IMR-90 (cell line): ENCODE results near the gene ATXN1. TPM values are rescaled to one million over a fixed set of nuclear protein-coding genes. Genes with fewer than 3 reads are reported as not detected.

Source experiments
- ATAC-seq: fragments of 200-7000 bp; cut with Tn5 transposase; 2 replicates; pipeline ENCODE4 v1.9.1; 2020; ENCODE audit warnings: low read depth, mild to moderate bottlenecking, moderate library complexity
- BruUV-seq: library from RNA; stranded (reverse); fragments of 400-500 nt; replicated peaks from 2 replicates; lab custom pipeline; 2021; lab: Mats Ljungman, UMichigan
- CTCF ChIA-PET: fragments of 300-600 bp; formaldehyde crosslinking; extraction: SDS; loops from one replicate; lab custom pipeline; 2021; ENCODE audit warnings: antibody characterized with exemption; lab: Yijun Ruan, JAX
- POLR2A ChIA-PET: fragments of 300-600 bp; sonication (Branson Sonifier 250); formaldehyde crosslinking; loops from one replicate; lab custom pipeline; 2022; ENCODE audit warnings: antibody characterized with exemption; ENCODE audit not compliant: unreplicated experiment; lab: Charles Lee
- DNase-seq: peaks from one replicate; pipeline ENCODE4 v3.0.0; 2013
- H2AFZ ChIP-seq: replicated peaks from 2 replicates; pipeline ENCODE3; 2013; ENCODE audit warnings: low read length, mild to moderate bottlenecking; ENCODE audit not compliant: poor library complexity
- H2AK5ac ChIP-seq: 2 replicates; pipeline ENCODE4 v1.6.1; 2013; ENCODE audit warnings: low read depth, low read length, inconsistent platforms
- H2AK9ac ChIP-seq: replicated peaks from 2 replicates; pipeline ENCODE3; 2013; ENCODE audit warnings: mild to moderate bottlenecking, low read depth, low read length, moderate library complexity; ENCODE audit not compliant: poor library complexity
- H2BK120ac ChIP-seq: 2 replicates; pipeline ENCODE4 v1.6.1; 2013; ENCODE audit warnings: low read depth, low read length, inconsistent platforms
- H2BK15ac ChIP-seq: 3 replicates; pipeline ENCODE4 v1.6.1; 2013; ENCODE audit warnings: low read depth, low read length, inconsistent platforms
- H2BK20ac ChIP-seq: 2 replicates; pipeline ENCODE4 v1.6.1; 2013; ENCODE audit warnings: low read depth, mild to moderate bottlenecking, inconsistent platforms, low read length, moderate library complexity
- H2BK5ac ChIP-seq: 2 replicates; pipeline ENCODE4 v1.6.1; 2013; ENCODE audit warnings: mild to moderate bottlenecking, low read depth, low read length, inconsistent platforms; ENCODE audit not compliant: poor library complexity, severe bottlenecking
- H3K14ac ChIP-seq: replicated peaks from 2 replicates; pipeline ENCODE4 v1.6.1; 2013; ENCODE audit warnings: low read depth, low read length, inconsistent platforms
- H3K18ac ChIP-seq: 2 replicates; pipeline ENCODE4 v1.6.1; 2013; ENCODE audit warnings: low read depth, low read length, control low read depth
- H3K23ac ChIP-seq: 2 replicates; pipeline ENCODE4 v1.6.1; 2013; ENCODE audit warnings: low read depth, low read length, inconsistent platforms
- H3K27ac ChIP-seq: 2 replicates; pipeline ENCODE4 v1.5.1; 2013; ENCODE audit warnings: mild to moderate bottlenecking, control low read depth, low read length; ENCODE audit not compliant: insufficient read depth
- H3K27me3 ChIP-seq: 2 replicates; pipeline ENCODE4 v1.6.1; 2013; ENCODE audit warnings: low read length; ENCODE audit not compliant: control insufficient read depth, insufficient read depth
- H3K36me3 ChIP-seq: 2 replicates; pipeline ENCODE4 v1.6.1; 2013; ENCODE audit warnings: low read length, mixed read lengths; ENCODE audit not compliant: control insufficient read depth, insufficient read depth
- H3K4ac ChIP-seq: 2 replicates; pipeline ENCODE4 v1.6.1; 2013; ENCODE audit warnings: low read depth, low read length, inconsistent platforms
- H3K4me1 ChIP-seq: 2 replicates; pipeline ENCODE4 v1.6.1; 2013; ENCODE audit warnings: low read length, mixed read lengths; ENCODE audit not compliant: control insufficient read depth, insufficient read depth
- H3K4me2 ChIP-seq: 2 replicates; pipeline ENCODE4 v1.6.1; 2013; ENCODE audit warnings: low read depth, mild to moderate bottlenecking, control low read depth, low read length, moderate library complexity
- H3K4me3 ChIP-seq: 2 replicates; pipeline ENCODE4 v1.5.1; 2013; ENCODE audit warnings: low read depth, mild to moderate bottlenecking, control low read depth, low read length, moderate library complexity; ENCODE audit not compliant: insufficient read depth
- H3K56ac ChIP-seq: 2 replicates; pipeline ENCODE4 v1.6.1; 2013; ENCODE audit warnings: low read length, inconsistent platforms; ENCODE audit not compliant: insufficient read depth; ENCODE audit errors: extremely low read depth
- H3K79me1 ChIP-seq, 2 experiments: 2 replicates each; pipeline ENCODE4 v1.6.1; 2013; ENCODE audit warnings: low read length in 2 of 2, inconsistent platforms in 1 of 2, low read depth in 1 of 2
- H3K9ac ChIP-seq: 2 replicates; pipeline ENCODE4 v1.6.1; 2013; ENCODE audit warnings: low read depth, low read length, control low read depth
- H3K9me1 ChIP-seq: 2 replicates; pipeline ENCODE4 v1.6.1; 2013; ENCODE audit warnings: low read length, inconsistent platforms; ENCODE audit not compliant: insufficient read depth
- H3K9me3 ChIP-seq: 2 replicates; pipeline ENCODE4 v1.6.1; 2013; ENCODE audit warnings: low read length; ENCODE audit not compliant: control insufficient read depth, insufficient read depth
- H4K20me1 ChIP-seq: 2 replicates; pipeline ENCODE4 v1.6.1; 2013; ENCODE audit warnings: low read length, inconsistent platforms; ENCODE audit not compliant: insufficient read depth
- H4K5ac ChIP-seq: 2 replicates; pipeline ENCODE4 v1.6.1; 2013; ENCODE audit warnings: mild to moderate bottlenecking, low read depth, low read length, control low read depth
- H4K8ac ChIP-seq, 2 experiments: 2 replicates each; pipeline ENCODE4 v1.6.1; 2013; ENCODE audit warnings: low read depth in 2 of 2, low read length in 2 of 2, control low read depth in 1 of 2, inconsistent platforms in 1 of 2
- H4K91ac ChIP-seq: 2 replicates; pipeline ENCODE4 v1.6.1; 2013; ENCODE audit warnings: low read depth, low read length, inconsistent platforms; ENCODE audit not compliant: insufficient read depth
- CEBPB ChIP-seq: IDR thresholded peaks from 2 replicates; pipeline ENCODE4 v1.6.1; 2012; ENCODE audit warnings: low read depth, low read length, improper control_type of control experiment
- SMC3 ChIP-seq: fragments of 150-350 bp; IDR thresholded peaks from 2 replicates; pipeline ENCODE4 v1.6.1; 2016; ENCODE audit warnings: low read depth, mild to moderate bottlenecking, antibody characterized with exemption, low read length, moderate library complexity
- WGBS, 2 experiments: methylation state at CpG; one replicate each; pipeline versions ENCODE4 v1.1.5 to v1.1.7; 2013; ENCODE audit warnings: missing lambda C conversion rate in 2 of 2; ENCODE audit not compliant: insufficient read length in 1 of 2; ENCODE audit errors: extremely low coverage in 2 of 2; 5-methylcytosine and 5-hydroxymethylcytosine counted together
- dilution Hi-C: fragments of 300-500 bp; cut with HindIII; formaldehyde crosslinking; loops from one replicate; pipeline ENCODE4 v1.14.3; 2018; ENCODE audit warnings: low sequenced_read_pairs; ENCODE audit not compliant: unreplicated experiment
- in situ Hi-C: fragments of 300-500 bp; cut with MboI; formaldehyde crosslinking; loops from 3 replicates; pipeline ENCODE4 v1.14.3; 2019; ENCODE audit warnings: low sequenced_read_pairs, inconsistent platforms, mixed read lengths
- intact Hi-C: fragments of 100-400 bp; cut with micrococcal nuclease; formaldehyde crosslinking; loops from 2 replicates; pipeline ENCODE4 v1.10.0; 2022
- polyA plus RNA-seq, 3 experiments: library from polyadenylated mRNA; depleted of rRNA; stranded (reverse); fragments of >200 nt; gene quantifications; 2 replicates each; pipeline ENCODE4 v1.2.3, GENCODE V29; 2012; ENCODE audit warnings: low replicate concordance in 1 of 3
- total RNA-seq: library from RNA; depleted of rRNA; stranded (reverse); fragments of >200 nt; gene quantifications from 2 replicates; pipeline ENCODE4 v1.2.3, GENCODE V29; 2012

Gene ATXN1
- total and polyA plus RNA-seq, 2 of the 4 experiments (the other 2 are of a cell fraction) = 7.3 to 11.1 TPM

DNA sequence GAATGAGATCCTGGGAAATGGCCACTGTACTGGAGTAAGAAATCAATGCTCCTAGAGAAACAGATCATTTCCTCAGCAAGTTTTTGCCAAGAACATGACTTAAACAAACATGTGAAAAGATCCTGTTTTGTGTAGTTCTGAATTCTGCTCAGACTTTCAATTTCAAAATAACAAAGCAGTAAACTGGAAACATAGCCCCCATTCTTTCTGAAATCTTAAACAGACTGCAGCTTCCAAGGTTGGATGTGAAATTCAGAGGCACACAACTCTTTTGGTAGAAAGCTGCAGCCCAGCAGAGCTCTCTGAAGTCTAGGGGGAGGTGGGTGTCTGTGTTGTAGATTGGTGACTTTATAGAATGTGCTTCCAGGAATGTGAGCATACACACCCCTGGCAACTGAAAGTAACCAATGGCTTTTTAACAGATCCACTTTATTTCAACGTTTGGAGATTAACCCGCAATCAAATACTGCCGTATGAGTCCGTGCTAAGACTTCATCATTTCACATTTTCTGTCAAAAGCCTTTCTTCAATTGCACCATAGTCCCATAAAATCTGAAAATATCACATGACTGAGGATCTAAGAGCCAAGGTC is 86.4 kb downstream of the ATXN1 start:
- DNase-seq (peak; percentile 49), ATAC-seq (peak; percentile 60)
- Histone ChIP-seq H2AK5ac (no peak overlapping the region), H3K4me3 (no peak overlapping the region), H4K91ac (no peak overlapping the region), H3K23ac (no peak overlapping the region), H4K8ac (no peak overlapping the region), H3K14ac (0 out of 2 replicates have a peak overlapping the region, but pooled peaks have one; percentile 10), H3K27ac (peak overlapping the region; percentile 22; the same call in 1 of the 2 replicates), H3K9me3 (no peaks in the 10 kb centered on the region), H3K27me3 (no peaks in the 10 kb centered on the region), H2BK15ac (no peak overlapping the region; the same call in 2 of the 3 replicates), H3K9me1 (peaks cover 6% of the 10 kb centered on the region), H3K4me1 (peaks cover 16% of the 10 kb centered on the region), H3K79me1 (peaks cover 31 to 43% of the 10 kb centered on the region in 2 experiments), H3K56ac (no peak overlapping the region), H4K20me1 (peaks cover 6% of the 10 kb centered on the region; the same call in 1 of the 2 replicates), H3K4ac (peak overlapping the region; percentile 36; the same call in 1 of the 2 replicates), H2AFZ (no peak overlapping the region), H3K18ac (no peak overlapping the region), H3K4me2 (peak overlapping the region; percentile 59), H4K5ac (no peak overlapping the region), H2AK9ac (no peak overlapping the region), H2BK5ac (peak overlapping the region; percentile 4), H2BK20ac (peak overlapping the region; percentile 6; the same call in 1 of the 2 replicates), H3K36me3 (no peaks in the 10 kb centered on the region), H3K9ac (no peak overlapping the region; the same call in 1 of the 2 replicates), H2BK120ac (no peak overlapping the region)
- TF ChIP-seq CEBPB (peak; percentile 60; the same call in 1 of the 2 replicates), SMC3 (no peak)
- WGBS, 2 experiments = 72% methylated on average over 3 of the region's 4 CpGs; no CpG with 5 or more reads in 1 of the 2 experiments
- no TSS peak for BruUV-seq
- in situ Hi-C loops (no loop called here), dilution Hi-C loops (no loop called here), intact Hi-C loops (loop anchor here (5.0 kb wide), 1 partner anchor 87 kb away; the partner anchor contains the start of gene ATXN1)
- POLR2A ChIA-PET = no interaction called here
- CTCF ChIA-PET = no interaction called here
